ENCODE results near the gene BCKDHB.

The BCKDHB gene

GRCh38 chr6:80330961-80331360 is 224.5 kb downstream of the BCKDHB start:
- no peak for DNase-seq (ENCODE audit: low read depth in 2 of 2)

DNA sequence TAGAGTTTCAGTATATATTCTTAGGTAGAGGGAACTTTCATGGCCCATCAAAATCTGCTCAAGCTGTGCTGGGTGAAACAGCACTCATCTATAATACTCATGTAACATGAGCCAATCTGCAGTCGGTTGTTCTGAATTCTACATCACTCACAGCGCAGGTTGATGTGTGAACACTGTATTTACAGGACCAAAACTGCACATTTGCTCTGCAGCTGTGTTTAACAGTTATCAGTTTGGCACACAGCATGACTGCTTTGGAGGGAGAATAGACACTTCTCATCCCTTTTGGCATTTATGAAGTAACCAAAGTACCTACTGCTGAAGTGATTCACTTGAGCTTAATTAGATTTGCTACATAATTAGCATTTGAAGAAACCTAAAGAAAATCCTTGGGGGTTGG is 225.1 kb downstream of the BCKDHB start:
- no peak for DNase-seq (ENCODE audit: low read depth in 2 of 2)

DNA sequence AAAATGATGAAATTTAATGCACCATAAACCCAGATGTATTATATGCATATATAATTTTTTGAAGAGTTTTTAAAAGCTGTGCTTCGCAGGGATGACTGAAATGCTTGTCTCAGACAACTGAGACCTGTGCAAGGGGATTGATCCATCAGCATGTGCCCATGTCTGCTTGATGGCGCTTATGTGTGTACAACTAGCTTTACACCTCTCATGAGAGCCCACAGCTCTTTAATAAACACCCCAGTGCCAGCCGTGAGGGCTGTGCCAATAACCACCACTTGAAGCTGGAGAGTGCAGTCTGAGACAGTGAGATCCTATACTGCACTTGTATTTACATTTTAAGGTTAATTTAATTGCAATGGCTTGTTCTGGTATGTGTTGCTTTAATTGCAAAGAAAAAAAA is 225.5 kb downstream of the BCKDHB start:
- DNase-seq (ENCODE audit: low read depth in 2 of 2) = no peak

DNA sequence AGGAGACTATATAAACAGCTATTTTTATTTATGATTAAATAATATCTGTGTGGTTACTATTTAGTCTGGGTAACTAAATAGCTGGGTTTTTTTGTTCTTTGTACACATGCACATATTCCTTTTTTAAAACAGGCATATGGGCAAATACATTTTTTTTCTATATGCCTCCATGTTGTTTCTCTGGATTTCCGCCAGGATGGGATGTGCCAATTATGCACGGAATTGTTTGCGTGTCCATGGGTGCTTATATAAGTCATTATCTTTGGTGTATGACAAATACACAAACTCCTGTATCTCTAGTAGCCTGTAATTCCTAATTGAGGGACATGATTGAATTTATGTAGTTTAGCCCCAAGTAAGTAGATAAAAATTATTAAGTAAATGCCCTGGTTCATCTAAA is 226.9 kb downstream of the BCKDHB start:
- no peak for DNase-seq (ENCODE audit: low read depth in 2 of 2)

DNA sequence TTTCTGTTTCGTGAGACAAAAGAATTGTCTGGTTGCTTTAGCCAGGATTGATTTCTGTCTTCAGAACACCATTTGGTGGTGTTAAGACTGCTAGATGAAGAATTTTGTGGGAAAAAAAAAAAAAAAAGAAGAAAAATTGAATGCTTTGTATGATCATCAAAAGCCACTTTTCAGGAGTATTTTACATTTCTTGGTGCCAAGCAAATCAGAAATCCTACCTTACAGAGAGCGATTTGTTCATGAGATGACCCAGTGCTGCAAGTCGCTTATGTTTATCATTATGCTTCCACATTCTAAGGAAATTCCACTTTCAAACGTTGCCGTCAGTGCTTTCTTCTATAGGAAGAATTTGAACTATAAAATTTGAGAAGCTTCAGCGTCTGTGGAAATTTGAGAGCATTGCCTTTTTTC is 228.7 kb downstream of the BCKDHB start:
- no peak for DNase-seq (ENCODE audit: low read depth in 2 of 2)

GRCh38 chr6:80336911-80337310 is 230.4 kb downstream of the BCKDHB start:
- no peak for DNase-seq (ENCODE audit: low read depth in 2 of 2)

GRCh38 chr6:80338201-80338836 is 231.8 kb downstream of the BCKDHB start:
- peak; percentile 52 to 69 for DNase-seq (ENCODE audit: low read depth in 2 of 2)

DNA sequence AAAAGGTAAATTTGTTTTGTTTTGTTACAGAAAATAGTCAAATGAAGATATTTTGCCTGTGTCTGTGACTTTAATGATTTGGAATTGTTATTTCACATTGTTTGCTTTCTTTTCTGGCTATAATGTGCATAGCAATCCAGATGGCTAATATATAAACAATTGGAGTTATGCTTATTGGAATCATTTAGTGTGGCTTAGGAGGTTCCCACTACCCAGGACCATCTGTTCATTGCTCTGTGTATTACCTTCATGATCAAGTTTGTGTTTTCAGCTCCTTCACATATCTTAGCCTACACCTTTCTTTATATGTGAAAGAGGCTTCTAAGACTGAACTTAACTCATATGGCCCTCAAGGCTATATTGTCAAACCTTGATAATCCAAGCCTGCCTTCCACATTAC is 232.9 kb downstream of the BCKDHB start:
- DNase-seq (ENCODE audit: low read depth in 2 of 2) = no peak

DNA sequence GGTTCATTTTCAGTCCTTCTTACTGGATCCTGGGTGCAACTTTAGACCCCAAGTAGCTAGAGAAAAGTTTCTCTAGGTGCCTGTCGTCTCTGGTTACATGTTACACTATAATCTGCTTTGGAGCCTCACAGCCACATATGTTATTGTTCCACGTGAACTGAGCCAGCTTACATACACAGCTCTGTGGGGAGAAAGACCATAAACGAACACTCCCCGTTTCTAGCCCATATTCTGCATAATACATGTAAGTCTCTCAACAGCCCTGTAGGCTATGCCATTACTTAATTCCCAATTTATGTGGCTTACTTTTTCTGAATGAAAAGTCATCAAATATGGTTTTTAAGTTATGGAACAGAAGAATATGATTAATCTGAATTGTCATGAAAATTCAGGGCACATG is 233.8 kb downstream of the BCKDHB start:
- DNase-seq (ENCODE audit: low read depth in 2 of 2) = no peak

GRCh38 chr6:80340686-80341085 is 234.2 kb downstream of the BCKDHB start:
- DNase-seq (ENCODE audit: low read depth in 2 of 2) = no peak

GRCh38 chr6:80341330-80341729 is 234.9 kb downstream of the BCKDHB start:
- no peak for DNase-seq (ENCODE audit: low read depth in 2 of 2)

GRCh38 chr6:80343511-80343910 is 237.0 kb downstream of the BCKDHB start:
- no peak for DNase-seq (ENCODE audit: low read depth in 2 of 2)

DNA sequence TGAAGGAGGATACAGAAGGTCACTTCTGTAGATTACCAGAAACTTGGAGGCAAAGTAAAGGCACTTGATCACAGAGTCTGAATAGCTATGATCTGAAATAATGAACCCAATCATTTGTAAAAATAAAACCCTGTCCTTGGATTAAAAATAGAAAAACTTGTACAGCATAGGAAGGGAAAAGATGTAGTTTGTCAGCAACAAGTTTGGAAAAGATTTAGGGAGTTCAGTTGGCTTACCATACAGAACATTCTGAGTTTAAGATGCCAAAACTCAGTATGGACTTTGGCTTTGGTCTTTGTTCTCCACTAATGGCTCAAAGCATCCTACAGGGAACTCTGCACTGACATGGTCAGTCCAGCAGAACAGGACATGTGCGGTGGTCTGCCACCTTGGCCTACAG is 240.6 kb downstream of the BCKDHB start:
- no peak for DNase-seq (ENCODE audit: low read depth in 2 of 2)

DNA sequence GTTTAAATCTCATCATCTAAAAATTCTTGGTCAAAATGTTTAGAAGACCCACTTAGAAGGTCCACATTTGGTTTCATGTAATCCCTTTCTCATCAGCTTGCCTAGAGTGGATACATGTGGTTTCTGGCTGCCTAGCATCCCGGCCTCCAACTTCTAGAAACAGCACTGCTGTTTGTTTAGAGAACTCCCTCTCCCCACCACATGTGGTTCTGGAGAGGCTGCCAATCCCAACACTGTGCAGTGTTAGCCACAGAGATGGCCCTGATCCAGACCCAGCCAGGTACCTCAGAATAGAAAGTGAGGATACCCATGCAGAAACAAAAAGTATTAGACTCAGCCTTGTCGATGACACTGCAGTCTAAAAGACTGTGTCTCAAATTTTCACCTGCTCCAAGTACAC is 241.8 kb downstream of the BCKDHB start:
- no peak for DNase-seq (ENCODE audit: low read depth in 2 of 2)

GRCh38 chr6:80356000-80356399 is 249.5 kb downstream of the BCKDHB start:
- DNase-seq (ENCODE audit: low read depth in 2 of 2) = no peak

GRCh38 chr6:80356545-80356944 is 250.1 kb downstream of the BCKDHB start:
- no peak for DNase-seq (ENCODE audit: low read depth in 2 of 2)

DNA sequence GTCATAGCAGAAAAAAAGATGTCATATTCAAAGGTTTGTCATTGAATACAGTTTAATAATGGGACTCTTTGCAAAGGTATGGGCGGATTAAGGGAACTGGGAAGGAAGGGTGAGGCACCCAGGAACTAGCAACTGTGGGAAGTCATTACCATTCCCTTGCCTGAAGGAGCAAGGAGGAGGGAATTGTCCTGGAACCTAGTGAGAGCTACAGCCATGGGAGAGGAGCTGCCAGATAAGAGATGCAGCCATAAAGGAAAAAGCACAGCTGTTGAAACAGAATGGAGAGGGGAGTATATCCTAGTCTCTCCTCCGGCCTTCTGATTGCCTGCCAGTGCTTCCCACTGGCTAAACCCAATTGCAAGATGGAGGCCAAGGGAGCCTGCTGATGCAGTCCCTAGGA is 250.6 kb downstream of the BCKDHB start:
- DNase-seq (ENCODE audit: low read depth in 2 of 2) = no peak

GRCh38 chr6:80357674-80358073 is 251.2 kb downstream of the BCKDHB start:
- no peak for DNase-seq (ENCODE audit: low read depth in 2 of 2)

DNA sequence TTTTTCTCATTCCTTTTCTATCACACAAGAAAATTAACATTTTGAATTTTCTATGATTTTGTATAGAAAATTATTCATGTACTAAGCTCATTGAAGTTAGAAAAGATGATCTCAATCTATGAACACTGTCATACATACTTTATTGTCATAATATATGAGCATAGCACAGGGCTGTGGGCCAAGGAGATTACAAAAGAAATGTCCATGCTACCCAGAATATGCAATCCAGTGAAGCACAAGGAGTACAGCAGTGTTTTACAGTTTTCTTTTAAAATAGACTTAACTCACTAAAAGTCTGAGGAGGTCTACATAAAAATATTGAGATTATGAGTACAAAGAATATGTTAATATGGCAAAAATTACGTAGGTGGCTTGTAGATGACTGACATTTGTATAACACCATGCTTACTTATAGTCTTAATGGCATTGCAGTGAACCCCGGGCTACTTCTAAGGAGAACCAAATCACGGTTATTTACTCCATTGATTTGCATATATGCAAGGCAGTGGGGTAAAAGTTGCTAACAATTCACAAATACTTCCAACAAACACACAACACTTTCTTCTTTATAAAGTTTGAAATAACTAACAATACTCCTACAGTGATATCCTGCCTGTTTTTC is 257.1 kb downstream of the BCKDHB start:
- DNase-seq (ENCODE audit: low read depth in 2 of 2) = no peak

GRCh38 chr6:80364149-80364548 is 257.7 kb downstream of the BCKDHB start:
- DNase-seq (ENCODE audit: low read depth in 2 of 2) = no peak

DNA sequence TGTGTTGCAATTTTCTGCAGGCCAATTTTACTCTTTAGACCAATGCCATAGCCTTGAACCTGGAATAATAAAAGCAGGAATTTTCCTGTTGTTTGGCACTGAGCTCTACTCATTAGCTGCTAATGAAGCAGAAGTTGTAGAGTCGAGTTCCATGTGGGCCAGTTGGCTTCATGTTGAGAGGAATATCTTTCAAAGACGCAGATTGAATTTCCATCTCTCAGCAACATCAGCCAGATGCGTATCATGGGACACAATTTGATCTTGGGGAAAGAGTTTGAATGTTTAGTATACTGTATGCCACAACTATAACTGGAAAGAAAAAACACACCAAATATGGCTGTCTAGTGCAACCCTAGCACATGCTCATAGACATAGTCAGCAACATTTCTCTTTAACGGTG is 259.6 kb downstream of the BCKDHB start:
- no peak for DNase-seq (ENCODE audit: low read depth in 2 of 2)

DNA sequence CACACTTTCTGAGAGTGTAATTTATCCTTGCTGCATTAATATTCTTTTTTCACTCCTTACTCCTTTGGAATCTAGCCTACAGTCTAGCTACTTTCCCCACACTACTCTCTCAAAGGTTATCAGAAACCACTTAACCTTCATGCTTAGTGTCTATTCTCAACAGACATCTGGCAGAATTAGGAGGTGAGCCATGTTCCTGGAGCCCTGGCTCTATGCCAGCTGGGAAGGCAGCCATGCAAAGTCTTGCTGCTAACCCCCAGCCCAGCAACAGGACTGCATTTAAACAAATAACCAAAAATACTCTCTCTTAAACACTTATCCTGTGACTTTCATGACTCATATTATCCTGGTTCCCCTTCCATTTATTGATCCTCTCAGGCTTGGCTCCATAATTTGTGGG is 260.2 kb downstream of the BCKDHB start:
- no peak for DNase-seq (ENCODE audit: low read depth in 2 of 2)

GRCh38 chr6:80376411-80376810 is 269.9 kb downstream of the BCKDHB start:
- DNase-seq (ENCODE audit: low read depth in 2 of 2) = no peak

- DNase-seq (ENCODE audit: low read depth in 2 of 2) = no peak
Measured at GRCh38 chr6:80380566-80380965, 274.1 kb downstream of the BCKDHB start.

All from stimulated activated CD4-positive, alpha-beta T cell treated with anti-CD3 and anti-CD28 coated beads, Interleukin-1b, Interleukin-23, amount 100 ng/mL, for 4 hours (primary cell).